UCSD-AML1 (cell line): Measurements from ENCODE around the gene NTRK3.

Experiments
- DNase-seq: peaks from one replicate; lab custom pipeline; 2025; ENCODE audit not compliant: unreplicated experiment; lab: John Stamatoyannopoulos, UW

Gene NTRK3

DNA sequence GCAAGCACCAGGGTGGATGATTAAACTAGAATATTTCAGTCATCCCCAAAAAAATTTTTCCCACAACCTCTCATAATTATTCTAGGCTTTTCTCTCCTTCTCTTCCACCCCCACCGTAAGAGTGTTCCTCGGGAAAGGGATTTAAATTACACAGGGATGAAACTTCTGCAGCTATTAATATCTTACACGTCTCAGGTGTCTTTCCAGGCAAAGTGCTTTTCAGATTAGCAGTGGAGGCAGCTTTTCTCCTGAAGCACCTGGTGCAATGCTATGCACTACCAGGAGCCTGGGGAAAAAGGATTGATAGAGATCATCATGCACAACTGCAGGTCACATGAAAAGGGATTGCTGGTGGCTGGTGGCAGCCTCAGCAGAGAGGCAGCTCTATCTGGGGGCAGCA is 250.4 kb downstream of the NTRK3 start:
- DNase-seq: no peak

DNA sequence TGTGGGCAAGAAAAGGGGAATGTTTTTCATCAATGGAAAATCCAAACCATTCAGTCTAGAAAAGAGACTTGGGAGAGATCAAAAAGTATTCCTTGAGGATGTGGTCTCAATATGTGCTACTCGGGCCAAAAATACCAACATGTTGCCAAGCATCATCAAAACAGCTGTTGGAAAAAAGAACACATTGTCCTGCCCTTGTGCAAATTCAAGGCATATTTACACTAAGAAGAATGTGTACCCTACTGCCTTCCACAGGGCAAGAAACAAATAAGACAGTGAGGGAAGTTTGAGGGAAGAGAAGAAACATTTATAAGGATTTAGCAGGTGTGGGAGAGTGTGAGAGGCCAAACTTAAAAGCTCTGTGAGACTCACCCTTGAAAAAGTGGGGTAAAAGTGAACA is 252.1 kb downstream of the NTRK3 start:
- no peak for DNase-seq

DNA sequence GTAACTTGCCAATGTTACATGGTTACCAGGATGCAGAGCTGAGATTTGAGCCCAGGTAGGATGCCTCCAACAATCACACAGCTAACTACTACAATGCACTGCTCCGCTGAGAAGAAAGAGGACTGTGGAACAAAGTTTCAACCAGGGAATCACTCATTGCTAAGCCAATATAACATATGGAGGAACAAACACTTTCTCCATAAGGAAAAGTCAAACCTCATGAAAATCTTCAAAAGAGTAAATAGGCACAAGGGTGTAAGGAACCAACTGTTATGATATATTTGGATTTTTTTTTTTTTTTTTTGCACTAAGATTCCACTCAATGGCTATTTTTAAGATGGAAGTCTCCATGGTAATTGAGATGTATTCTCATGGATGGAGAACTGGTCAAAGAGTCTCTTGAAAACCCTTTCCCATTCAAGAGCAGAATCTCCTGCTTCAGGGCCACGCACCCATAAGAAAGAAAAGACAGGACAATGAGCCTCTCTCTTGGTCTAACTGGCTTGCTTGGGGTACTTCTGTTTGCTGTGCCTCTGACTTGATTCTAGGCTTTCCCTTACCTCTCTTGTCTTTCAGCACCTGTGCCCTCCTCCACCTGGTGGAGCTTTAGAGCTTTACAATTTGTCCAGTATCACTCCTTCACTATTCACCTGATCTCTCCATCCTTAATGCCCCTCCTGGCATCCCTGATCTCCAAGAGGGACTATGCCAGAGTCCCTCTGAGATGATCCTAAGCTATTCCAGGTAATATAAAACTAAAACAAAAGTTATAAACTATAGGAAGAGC is 252.8 kb downstream of the NTRK3 start:
- no peak for DNase-seq

DNA sequence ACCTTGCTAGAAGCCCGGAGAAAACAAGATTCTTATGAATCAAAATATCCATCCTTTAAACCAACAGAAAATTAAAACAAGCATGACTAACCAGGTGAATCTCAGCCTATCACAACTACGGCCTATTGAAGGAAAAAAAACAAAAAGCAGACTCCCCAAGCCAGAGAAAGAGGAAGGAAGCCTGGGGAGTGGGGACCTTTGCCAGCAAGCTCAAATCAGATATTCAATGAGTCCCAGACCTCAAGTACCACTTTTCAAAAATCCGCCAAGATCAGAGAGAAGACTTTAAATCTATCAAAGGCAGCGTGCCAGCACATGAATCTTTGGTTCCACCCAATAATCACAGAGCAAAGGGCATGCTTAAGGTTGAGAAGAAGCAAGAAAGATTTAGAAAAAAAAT is 253.8 kb downstream of the NTRK3 start:
- DNase-seq: no peak

DNA sequence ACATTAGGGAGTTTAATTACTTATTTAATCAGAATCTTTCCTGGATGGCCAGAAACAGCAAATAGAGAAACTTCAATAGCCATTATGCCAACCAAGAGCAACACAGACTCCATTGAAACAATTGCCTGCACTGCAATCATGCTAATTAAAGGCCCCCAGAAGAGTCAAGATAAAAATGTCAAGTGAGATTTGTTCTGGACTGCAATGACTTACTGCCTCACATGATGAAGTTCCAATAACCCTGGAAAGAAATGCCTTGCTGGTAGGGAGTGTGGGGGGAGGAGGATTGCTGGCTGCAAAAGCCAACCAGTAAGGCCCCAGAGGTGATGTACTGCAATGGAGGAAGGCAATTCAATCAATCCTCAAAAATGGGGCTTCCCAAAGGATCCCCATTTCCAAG is 257.9 kb downstream of the NTRK3 start:
- DNase-seq: no peak

DNA sequence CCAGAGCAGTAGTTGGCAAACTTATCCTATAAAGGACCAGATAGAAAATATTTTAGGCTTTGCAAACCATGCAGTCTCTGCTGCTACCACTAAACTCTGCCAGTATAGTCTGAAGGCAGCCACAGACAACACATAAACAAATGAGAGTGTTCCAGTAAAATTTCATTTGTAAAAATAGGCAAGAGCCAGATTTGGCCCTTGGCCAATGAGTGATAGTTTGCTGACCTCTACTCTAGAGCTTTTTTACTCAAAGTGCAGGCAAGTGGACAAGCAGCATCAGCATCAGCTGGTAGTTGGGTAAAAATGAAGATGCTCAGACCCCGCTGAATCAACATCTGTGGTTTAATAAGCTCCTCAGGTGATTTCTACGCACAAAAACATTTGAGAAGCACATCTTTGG is 269.8 kb downstream of the NTRK3 start:
- DNase-seq: no peak

DNA sequence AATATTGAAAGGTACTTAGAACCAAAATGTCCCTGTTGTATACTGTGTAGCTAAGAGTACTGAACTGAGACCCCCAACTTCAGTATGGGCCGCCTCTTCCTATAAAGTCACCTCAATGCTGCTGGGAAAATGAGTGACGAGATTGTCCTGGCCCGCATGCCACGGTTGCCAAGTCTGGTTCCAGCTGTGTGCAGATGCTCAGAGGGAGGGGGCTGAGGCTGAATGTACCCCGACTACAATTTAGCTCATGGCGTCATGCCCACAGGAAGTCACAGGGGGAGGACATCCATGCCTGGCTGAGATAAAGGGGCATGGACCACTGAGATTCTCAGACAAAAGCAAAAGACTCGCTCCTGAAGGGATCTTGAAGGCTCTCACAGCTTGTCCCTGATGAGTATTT is 271.1 kb downstream of the NTRK3 start:
- no peak for DNase-seq

DNA sequence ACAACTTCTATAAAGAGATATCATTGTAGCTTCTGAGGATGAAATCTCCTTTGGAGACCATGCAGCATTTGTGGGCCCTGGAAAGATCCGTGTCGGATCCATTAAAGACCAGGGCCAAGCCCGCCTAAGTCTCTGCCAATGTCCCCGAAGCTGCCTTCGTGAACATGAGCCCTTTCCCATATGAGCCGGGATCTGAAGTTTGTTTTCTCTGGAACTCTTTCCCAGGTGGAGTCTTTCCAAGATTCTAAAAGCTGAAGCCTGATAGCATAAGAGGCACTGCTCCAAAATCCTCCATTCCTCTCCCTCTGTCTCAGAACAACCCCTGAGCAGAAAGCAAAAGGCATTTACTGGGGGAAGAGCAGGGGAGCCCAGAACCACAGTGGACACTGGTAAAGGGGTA is 274.6 kb downstream of the NTRK3 start:
- DNase-seq: no peak

DNA sequence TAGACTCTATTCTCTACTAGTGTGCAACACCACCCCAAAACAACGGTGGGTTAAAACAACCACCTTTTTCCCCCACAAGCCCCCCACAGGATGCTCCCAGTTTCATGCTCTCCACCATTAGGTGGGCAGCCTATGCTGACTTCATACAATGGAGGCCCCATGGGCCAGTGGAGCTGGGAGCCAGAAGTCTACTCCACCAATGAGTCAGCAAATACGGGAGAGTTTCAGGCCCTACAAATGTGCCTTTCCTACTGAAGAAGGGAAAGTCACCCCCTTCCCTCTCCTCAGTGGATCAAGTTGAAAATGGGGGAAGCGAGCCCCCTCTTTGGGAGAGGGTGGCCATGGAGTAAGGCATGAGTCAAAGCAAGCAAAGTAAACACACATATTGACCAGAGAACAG is 278.6 kb downstream of the NTRK3 start:
- no peak for DNase-seq

DNA sequence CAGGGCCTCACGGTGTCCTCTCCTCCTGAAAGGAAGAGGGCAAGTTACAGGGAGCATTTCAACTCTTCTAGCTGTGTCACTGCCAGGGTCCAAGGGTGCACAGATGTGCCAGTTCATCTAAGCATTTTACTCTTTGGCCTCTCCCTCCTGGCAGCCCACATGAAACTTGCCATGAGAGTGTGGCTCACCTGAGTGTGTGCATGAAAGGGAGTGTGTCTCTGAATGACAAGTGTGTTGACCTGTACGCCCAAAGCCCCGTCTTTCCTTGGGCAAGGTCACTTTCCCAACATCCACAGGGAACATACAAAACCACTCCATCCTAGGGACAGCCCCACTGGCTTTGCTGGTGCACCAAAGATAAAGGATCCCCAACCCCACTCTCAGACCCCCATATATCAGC is 280.0 kb downstream of the NTRK3 start:
- no peak for DNase-seq

DNA sequence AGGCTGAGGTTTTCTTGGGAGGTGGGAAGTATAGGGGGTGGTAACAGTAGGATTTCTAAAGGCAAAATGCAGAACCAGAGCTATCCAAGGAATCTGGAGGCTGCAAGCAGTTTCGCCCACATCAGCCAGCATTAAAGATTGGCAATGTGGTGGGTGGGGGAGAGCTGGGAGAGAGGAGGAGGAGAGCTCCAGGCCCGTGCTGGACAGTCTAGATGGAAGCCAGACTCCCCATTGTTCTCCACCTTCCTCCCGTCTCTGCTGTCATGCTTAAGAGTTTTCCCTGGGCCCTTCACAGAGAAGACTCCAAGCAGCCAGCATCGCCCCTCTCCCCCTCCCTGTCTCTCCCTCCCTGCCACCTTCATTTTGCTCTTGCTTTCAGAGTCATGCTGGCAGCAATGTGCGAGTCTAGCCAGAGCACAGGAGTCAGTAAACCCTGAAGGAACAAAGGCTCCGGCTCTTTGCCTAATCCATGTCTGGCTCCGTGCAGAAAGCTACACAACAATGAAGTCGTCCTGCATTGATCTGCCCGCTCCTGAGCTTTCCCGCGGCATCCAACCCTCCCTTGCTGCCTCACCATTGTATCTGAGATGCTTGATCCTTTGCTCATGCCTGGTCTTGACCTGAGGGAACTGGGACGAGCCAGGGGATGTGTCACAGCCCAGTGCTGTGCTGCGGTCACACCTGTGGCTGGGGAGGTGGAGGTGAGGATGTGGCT is 282.9 kb downstream of the NTRK3 start:
- no peak for DNase-seq

DNA sequence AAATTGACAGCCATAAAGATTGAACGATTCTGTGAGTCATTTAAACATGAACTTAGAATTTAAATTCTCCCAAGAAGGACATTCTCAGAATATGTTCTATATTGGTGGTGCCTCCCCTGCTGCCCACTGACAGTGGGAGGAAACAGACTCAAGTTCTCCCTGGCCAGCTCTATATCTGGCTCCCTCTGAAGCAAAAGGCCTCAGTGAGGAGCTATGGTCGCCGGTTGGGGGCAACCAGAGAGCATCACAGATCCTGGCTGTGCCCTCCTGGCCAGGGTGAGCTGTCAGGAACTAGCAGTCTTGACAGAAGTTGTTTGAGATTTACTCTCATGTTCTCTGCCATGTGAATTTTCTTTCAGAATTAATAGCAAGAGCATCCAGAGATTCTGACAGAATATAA is 285.5 kb downstream of the NTRK3 start:
- DNase-seq: no peak

DNA sequence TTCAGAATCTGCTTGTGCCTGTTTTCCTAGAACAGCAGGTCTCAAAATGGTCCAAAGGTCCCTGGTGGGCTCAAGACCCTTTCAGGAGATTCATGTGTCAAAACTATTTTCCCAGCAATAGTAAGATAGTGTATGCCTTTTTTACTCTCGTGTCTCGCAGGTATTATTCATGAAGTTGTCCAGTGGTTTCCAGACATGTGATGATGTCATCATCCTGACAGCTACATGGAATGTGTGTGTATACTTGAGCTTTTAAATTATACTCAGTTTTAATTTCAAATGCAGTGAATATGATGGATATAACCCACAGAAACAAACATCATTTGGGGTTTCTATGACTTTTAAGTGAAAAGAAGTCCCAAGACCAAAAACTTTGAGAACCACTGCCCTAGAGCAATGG is 288.6 kb downstream of the NTRK3 start:
- no peak for DNase-seq

DNA sequence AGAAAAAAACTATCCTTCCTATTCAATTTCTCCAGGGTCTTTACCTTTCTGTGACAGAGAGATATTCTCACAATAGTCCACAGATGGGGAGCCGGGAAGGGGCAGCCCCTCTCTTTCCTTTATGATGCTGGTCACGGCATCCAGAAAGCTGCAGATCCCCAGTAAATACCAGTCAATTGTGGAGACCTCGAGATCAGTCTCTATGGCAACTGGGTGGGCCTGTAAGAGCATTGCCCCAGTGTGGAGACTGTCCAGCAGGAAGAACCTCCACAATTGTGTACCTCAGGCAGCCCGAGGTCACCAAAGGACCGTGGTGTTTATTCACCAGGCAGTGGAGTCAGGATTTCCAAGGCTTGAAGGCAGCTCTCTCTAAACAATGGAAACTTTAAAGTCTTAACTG is 291.2 kb downstream of the NTRK3 start:
- no peak for DNase-seq

DNA sequence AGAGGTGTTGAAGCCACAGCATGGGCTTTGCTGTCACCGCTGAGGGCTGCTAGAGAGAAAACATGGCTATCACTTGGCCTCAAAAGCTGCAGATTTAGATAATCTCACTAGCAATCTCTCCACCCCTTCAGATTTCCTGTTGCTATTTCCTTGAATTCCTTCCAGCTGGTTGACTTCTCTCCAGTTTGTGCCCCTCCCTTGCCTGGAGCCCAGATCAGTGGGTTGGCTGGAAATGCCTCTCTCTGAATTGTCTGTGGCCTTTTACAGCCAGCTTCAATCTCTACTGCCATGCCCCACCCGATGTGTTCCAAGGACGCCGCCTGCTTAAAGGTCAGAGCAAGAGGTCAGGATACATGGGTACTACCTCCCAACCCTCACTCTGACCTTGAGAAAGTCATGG is 294.1 kb downstream of the NTRK3 start:
- DNase-seq: peak; percentile 31

DNA sequence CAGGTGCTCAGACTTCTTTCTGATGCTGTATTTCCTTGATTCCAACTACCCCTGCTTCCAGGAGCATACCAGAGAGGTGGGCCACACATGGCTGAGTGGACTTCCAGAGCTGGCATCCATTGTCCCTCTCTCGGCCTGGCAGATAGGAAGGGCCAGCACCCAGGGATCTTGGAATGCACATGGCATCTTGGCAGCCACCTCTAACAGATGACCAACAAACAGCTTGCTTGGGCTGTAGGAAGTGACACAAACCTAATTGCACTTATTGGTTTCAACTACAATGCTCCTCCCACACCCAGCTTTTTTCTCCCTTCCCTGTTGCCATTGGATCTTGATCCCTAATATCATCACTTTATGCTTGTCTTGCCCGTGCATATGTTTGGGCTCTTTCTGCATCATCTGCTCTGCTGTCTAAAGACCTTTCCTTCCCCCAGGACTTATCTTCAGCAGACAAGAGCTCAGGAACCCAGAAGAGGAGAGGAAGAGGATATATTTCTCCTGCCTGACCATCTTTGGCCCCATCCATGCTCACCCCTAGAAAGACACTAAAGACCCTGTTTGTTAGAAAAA is 294.6 kb downstream of the NTRK3 start:
- no peak for DNase-seq

DNA sequence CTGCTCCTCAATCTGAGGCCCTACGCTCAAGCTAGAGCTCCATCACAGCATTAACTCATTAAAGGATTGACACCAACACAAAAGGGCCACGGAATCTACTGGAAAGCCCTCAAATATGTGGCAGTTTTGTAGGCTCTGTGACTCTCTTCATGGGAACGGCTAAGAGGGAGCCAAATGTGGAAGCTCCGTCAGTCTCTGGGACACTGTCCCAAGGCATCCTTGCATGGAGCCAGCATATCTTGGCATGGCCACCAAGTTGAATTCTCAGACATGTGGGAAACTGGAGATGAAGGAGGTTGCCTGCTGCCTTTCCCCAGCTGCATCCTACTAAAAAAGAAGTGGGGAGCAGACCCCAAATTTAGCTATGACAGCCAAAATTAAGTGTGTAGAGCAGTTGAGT is 296.9 kb downstream of the NTRK3 start:
- DNase-seq: no peak

DNA sequence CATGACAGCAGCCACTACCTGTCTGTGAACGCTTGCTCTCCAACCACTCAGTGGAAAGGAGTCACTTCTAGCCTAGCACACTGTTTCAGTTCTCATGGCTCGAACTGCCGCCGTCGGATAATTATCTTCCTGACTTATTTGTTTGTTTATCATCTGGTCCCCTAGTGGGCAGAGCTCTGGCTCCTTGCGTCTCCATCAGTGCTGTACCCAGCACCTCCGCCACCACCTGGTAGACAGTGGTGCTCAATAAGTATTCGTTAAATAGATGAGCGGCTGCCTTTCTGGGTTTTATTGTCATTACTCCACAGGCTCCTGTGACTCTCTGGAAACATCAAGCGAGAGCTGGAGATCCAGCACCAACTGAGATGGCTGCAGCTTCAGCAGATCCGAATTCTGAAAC is 297.5 kb downstream of the NTRK3 start:
- DNase-seq: peak; percentile 39

DNA sequence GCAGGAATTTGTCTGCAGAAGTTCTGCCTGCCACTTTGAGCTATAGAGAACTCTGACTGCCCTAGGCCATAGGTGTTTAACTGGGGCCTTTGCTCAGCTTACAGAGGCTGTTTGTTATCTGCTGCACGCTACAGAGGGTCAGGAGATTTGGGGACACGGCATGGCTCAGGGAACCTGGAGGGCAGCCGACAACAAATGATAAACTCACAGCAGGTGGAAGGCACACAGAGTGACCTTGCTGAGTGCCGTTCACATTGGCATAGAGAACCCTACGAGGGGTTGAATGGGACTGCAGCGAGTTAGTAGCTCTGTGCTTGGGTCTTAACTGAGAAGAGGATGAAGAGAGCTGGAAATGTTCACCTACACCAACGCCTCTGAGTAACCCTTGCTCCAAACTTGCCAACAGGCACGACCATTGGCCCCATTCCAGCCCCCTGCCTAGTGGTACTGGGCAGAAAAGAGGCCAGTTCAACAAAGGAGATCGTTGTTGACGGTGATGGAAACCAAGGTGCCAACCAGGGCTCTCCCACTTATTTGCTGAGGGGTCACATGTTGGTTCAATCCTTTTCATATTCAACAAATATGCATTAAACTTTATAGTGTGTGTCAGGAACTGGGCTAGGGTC is 301.1 kb downstream of the NTRK3 start:
- DNase-seq: no peak

DNA sequence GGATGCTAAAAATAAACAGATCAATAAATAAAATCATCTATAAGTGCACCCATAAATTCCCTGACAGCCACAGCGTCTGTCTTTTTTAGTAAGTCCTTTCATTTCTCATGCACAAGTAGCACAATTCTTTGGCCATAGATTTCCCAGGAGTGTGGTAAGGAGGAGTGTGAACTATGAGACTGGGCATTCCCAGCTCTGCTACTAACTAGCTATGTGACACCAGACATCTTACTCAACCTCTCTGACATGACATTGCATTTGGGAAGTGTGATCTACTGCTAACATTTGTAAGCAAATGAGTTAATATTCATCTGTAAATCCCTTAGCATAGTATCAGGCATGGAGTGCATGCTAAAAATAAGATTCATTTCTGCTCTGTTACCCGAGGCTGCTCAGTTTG is 301.7 kb downstream of the NTRK3 start:
- no peak for DNase-seq

DNA sequence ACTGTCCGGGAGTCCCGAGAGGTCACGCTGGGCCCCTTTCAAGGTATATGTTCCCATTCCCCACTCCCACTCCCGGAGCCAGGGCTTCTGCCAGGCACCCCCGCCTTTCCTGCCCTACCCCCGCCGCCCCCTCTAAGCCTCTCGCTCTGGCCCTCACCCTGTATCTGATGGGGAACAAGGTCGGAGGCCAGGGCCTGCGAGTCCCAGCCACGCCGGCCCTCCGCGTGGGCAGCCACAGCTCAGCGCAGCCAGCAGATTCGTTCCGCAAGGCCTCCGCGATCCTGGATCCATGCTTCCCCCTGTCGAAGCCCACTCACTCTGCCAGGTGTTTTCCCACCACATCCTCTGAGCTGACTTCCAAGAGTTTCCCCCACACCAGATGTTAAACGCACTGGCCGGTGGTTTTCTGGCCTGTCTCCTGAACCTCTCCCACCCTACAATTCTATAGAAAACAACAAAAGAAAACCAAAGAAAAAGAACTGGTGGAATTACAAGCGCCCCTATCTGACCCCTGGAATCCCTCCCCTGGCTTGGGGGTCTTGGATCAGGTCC is 303.7 kb downstream of the NTRK3 start:
- no peak for DNase-seq
